ENCODE results near the gene SEMA3F. TPM values are rescaled to one million over a fixed set of nuclear protein-coding genes. Genes with fewer than 3 reads are reported as not detected.

Gene SEMA3F
- total and polyA plus RNA-seq, 2 of the 4 experiments (the other 2 are of a cell fraction) = 7.3 to 23.3 TPM

- no peak for TF ChIP-seq MXI1 (IDR thresholded peaks at IDR 0.05; ENCODE audit: borderline replicate concordance, low read depth, low read length)
These were observed 34.6 kb upstream of the SEMA3F start (continued) for GRCh38 chr3:50120364-50121071.

- Histone ChIP-seq H3K27ac (ENCODE audit: insufficient read depth, low read length) (no peak overlapping the region), H3K9ac (ENCODE audit: low read depth, low read length) (no peak overlapping the region), H4K8ac (ENCODE audit: low read depth in 2 of 2, low read length in 2 of 2) (no peak overlapping the region), H2BK5ac (ENCODE audit: low read depth, low read length, poor library complexity, severe bottlenecking) (no peak overlapping the region), H4K91ac (ENCODE audit: insufficient read depth, low read depth, low read length) (no peak overlapping the region), H4K20me1 (ENCODE audit: insufficient read depth, low read length) (peaks cover 44% of the 10 kb centered on the region), H3K4ac (ENCODE audit: low read depth, low read length) (no peak overlapping the region), H3K36me3 (ENCODE audit: control insufficient read depth, insufficient read depth, low read length) (peaks cover 39% of the 10 kb centered on the region), H3K79me1 (ENCODE audit: low read depth in 1 of 2, low read length in 2 of 2) (peaks cover 0 to 12% of the 10 kb centered on the region in 2 experiments; a peak in 1 of 4 replicates), H2AK9ac (replicated peaks; ENCODE audit: low read depth, low read length, poor library complexity) (peak overlapping the region; percentile 57), H3K9me3 (ENCODE audit: control insufficient read depth, insufficient read depth, low read length) (no peaks in the 10 kb centered on the region), H3K9me1 (ENCODE audit: insufficient read depth, low read length) (peaks cover 13% of the 10 kb centered on the region; the same call in 1 of the 2 replicates), H2AK5ac (ENCODE audit: low read depth, low read length) (no peak overlapping the region), H3K4me3 (ENCODE audit: insufficient read depth, low read depth, low read length) (no peak overlapping the region), H2BK20ac (ENCODE audit: low read depth, low read length) (no peak overlapping the region), H2BK120ac (ENCODE audit: low read depth, low read length) (no peak overlapping the region), H3K4me1 (ENCODE audit: control insufficient read depth, insufficient read depth, low read length) (peaks cover 20% of the 10 kb centered on the region), H3K27me3 (ENCODE audit: control insufficient read depth, insufficient read depth, low read length) (no peaks in the 10 kb centered on the region), H3K23ac (ENCODE audit: low read depth, low read length) (no peak overlapping the region), H2BK15ac (ENCODE audit: low read depth, low read length) (no peak overlapping the region), H3K56ac (ENCODE audit: extremely low read depth, insufficient read depth, low read length) (no peak overlapping the region), H2AFZ (replicated peaks; ENCODE audit: low read length, poor library complexity) (peak overlapping the region; percentile 47), H3K4me2 (ENCODE audit: low read depth, low read length) (no peak overlapping the region), H4K5ac (ENCODE audit: low read depth, low read length) (no peak overlapping the region), H3K14ac (replicated peaks; ENCODE audit: low read depth, low read length) (no peak overlapping the region), H3K18ac (ENCODE audit: low read depth, low read length) (no peak overlapping the region)
- ATAC-seq (ENCODE audit: low read depth) (peak; percentile 70), DNase-seq (peak; percentile 79)
- dilution Hi-C loops (cut with HindIII; ENCODE audit: low sequenced_read_pairs, unreplicated experiment) (no loop called here), in situ Hi-C loops (cut with MboI; ENCODE audit: low sequenced_read_pairs) (loop anchor here (5.0 kb wide), 1 partner anchor 61 kb away; no protein-coding TSS in a partner anchor), intact Hi-C loops (cut with micrococcal nuclease) (loop anchor here (1.0 kb wide), 3 partner anchors 34 to 105 kb away; partner anchors contain the start of gene SEMA3F)
- no TSS peak for BruUV-seq (replicated peaks)
- POLR2A ChIA-PET (ENCODE audit: unreplicated experiment) = no interaction called here
- CTCF ChIA-PET = interaction anchor here (0.5 to 3.3 kb wide), 4 partner anchors 66 to 104 kb away, joined by 3 to 10 read pairs (median 6); no protein-coding TSS in a partner anchor
- WGBS, 2 experiments (ENCODE audit: extremely low coverage in 2 of 2, insufficient read length in 1 of 2) = 52% methylated on average over 7 of the region's 13 CpGs; no CpG with 5 or more reads in 1 of the 2 experiments
- TF ChIP-seq MAFK (IDR thresholded peaks at IDR 0.05; ENCODE audit: low read depth, low read length) = no peak
- TF ChIP-seq POLR2A (IDR thresholded peaks at IDR 0.05; ENCODE audit: low read depth, low read length) = peak; percentile 26; the same call in 1 of the 2 replicates
- TF ChIP-seq MAZ (IDR thresholded peaks at IDR 0.05; ENCODE audit: borderline replicate concordance, low read depth, low read length) = peak; percentile 47; the same call in 1 of the 2 replicates
- TF ChIP-seq MXI1 (IDR thresholded peaks at IDR 0.05; ENCODE audit: borderline replicate concordance, low read depth, low read length) = no peak
- no peak for TF ChIP-seq BHLHE40 (IDR thresholded peaks at IDR 0.05; ENCODE audit: low read depth, low read length)
- no peak for TF ChIP-seq RFX5 (IDR thresholded peaks at IDR 0.05; ENCODE audit: low read depth, low read length)
- TF ChIP-seq RCOR1 (IDR thresholded peaks at IDR 0.05; ENCODE audit: insufficient replicate concordance, low read length) = no peak
- TF ChIP-seq RAD21 (IDR thresholded peaks at IDR 0.05; ENCODE audit: low read length) = peak; percentile 95
- TF ChIP-seq CEBPB (IDR thresholded peaks at IDR 0.05; ENCODE audit: low read depth, low read length) = no peak
- no peak for TF ChIP-seq FOS (IDR thresholded peaks at IDR 0.05; ENCODE audit: low read depth, low read length)
- TF ChIP-seq NFE2L2 (IDR thresholded peaks at IDR 0.05; ENCODE audit: low read depth, low read length) = no peak
- TF ChIP-seq, protein P1, sequence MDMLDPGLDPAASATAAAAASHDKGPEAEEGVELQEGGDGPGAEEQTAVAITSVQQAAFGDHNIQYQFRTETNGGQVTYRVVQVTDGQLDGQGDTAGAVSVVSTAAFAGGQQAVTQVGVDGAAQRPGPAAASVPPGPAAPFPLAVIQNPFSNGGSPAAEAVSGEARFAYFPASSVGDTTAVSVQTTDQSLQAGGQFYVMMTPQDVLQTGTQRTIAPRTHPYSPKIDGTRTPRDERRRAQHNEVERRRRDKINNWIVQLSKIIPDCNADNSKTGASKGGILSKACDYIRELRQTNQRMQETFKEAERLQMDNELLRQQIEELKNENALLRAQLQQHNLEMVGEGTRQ (IDR thresholded peaks at IDR 0.05; ENCODE audit: low read depth, low read length) = no peak
- TF ChIP-seq CHD1 (IDR thresholded peaks at IDR 0.05; ENCODE audit: low read depth, low read length) = no peak
- peak; percentile 96 for TF ChIP-seq SMC3 (IDR thresholded peaks at IDR 0.05; ENCODE audit: low read depth, low read length)
These were observed 33.8 kb upstream of the SEMA3F start for GRCh38 chr3:50121072-50122032.
